ENCODE data around the gene MKX.

The MKX gene

DNA sequence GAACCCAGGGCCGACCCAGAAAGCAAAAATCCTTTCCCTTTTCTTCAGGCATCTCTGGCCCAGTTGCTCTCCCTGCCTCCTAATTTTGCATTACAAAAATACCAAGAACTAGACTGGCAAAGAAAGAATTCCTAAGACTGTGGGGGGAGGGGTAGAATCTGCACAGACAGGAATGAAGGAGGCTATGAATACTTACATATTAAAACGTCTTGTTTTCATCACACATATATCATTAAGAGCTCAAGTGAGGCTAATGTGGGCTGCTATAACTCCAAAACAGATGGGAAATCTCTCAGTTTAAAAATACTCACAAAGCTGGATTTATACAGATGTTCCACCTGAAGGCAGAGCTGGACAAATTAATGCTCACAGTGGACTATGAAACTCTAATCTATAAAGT lies 29.2 kb upstream of the MKX start:
- DNase-seq (ENCODE audit: low read depth, low spot score): no peak
- TF ChIP-seq, protein P1, sequence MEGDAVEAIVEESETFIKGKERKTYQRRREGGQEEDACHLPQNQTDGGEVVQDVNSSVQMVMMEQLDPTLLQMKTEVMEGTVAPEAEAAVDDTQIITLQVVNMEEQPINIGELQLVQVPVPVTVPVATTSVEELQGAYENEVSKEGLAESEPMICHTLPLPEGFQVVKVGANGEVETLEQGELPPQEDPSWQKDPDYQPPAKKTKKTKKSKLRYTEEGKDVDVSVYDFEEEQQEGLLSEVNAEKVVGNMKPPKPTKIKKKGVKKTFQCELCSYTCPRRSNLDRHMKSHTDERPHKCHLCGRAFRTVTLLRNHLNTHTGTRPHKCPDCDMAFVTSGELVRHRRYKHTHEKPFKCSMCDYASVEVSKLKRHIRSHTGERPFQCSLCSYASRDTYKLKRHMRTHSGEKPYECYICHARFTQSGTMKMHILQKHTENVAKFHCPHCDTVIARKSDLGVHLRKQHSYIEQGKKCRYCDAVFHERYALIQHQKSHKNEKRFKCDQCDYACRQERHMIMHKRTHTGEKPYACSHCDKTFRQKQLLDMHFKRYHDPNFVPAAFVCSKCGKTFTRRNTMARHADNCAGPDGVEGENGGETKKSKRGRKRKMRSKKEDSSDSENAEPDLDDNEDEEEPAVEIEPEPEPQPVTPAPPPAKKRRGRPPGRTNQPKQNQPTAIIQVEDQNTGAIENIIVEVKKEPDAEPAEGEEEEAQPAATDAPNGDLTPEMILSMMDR (IDR thresholded peaks at IDR 0.05; ENCODE audit: low read depth, low read length): no peak
- no peak overlapping the region for H3K4me3 ChIP-seq (ENCODE audit: low read depth, low read length)
- in situ Hi-C loops (cut with HindIII; ENCODE audit: low sequenced_read_pairs): no loop called here

DNA sequence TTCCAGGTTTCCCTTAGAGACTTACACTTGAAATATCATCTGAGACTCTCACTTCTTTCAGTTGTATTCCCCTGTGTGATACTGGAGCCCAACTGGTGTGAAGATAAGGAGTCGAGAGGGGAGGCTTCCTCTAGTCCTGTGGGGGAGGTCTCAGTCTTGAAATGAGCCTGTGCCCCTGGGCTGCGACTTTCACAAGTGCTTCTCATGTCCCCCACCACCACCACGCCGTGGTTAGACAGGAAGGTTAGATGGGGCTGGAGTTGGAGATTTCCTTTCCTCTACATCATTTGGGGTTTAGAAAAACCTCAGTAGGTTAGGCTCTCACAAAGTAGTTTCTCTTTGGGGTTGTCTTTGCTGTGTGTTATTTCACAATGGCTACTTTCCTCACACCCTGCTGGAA lies 25.6 kb upstream of the MKX start:
- TF ChIP-seq, protein P1 (IDR thresholded peaks at IDR 0.05; ENCODE audit: low read depth, low read length): no peak
- no peak for DNase-seq (ENCODE audit: low read depth, low spot score)
- no peak overlapping the region for H3K4me3 ChIP-seq (ENCODE audit: low read depth, low read length)
- in situ Hi-C loops (cut with HindIII; ENCODE audit: low sequenced_read_pairs): no loop called here

DNA sequence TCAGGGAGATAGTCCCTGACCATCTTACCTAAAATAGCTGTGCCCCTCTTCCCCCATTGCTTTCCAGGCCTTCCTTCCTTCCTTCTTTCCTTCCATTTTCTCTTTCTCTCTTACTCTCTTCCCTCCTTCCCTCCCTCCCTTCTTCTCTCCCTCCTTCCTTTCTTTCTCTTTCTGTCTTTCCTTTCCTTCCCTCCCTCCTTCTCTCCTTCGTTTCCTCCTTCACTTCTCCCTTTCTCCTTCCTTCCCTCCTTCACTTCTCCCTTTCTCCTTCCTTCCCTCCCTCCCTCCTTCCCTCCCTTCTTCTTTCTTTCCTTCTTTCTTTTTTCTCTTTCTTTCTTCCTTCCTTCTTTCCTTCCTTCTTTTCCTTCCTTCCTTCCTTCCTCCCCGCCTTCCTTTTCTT lies 24.6 kb upstream of the MKX start:
- TF ChIP-seq, protein P1 (IDR thresholded peaks at IDR 0.05; ENCODE audit: low read depth, low read length): no peak
- in situ Hi-C loops (cut with HindIII; ENCODE audit: low sequenced_read_pairs): no loop called here
- no peak overlapping the region for H3K4me3 ChIP-seq (ENCODE audit: low read depth, low read length)
- no peak for DNase-seq (ENCODE audit: low read depth, low spot score)

DNA sequence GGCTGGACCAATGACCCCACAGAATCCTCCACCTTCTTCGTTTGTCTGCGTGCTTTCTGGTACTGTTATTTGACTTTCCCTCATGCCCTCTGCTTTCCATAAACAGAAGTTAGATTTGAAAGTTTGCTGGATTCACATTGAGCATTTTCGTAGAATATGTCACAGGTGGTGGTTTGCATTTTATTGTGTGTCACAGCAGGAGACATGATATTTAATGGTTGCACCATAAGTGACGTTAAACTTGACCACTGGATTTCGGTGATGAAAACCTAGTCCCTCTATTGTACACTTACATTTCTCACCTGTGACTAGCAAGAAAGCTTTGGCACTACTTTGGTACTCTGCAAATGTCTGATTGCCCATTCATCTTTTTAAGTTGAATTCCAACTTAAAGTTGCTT lies 15.2 kb upstream of the MKX start:
- DNase-seq (ENCODE audit: low read depth, low spot score): no peak
- in situ Hi-C loops (cut with HindIII; ENCODE audit: low sequenced_read_pairs): no loop called here
- TF ChIP-seq, protein P1 (IDR thresholded peaks at IDR 0.05; ENCODE audit: low read depth, low read length): no peak

DNA sequence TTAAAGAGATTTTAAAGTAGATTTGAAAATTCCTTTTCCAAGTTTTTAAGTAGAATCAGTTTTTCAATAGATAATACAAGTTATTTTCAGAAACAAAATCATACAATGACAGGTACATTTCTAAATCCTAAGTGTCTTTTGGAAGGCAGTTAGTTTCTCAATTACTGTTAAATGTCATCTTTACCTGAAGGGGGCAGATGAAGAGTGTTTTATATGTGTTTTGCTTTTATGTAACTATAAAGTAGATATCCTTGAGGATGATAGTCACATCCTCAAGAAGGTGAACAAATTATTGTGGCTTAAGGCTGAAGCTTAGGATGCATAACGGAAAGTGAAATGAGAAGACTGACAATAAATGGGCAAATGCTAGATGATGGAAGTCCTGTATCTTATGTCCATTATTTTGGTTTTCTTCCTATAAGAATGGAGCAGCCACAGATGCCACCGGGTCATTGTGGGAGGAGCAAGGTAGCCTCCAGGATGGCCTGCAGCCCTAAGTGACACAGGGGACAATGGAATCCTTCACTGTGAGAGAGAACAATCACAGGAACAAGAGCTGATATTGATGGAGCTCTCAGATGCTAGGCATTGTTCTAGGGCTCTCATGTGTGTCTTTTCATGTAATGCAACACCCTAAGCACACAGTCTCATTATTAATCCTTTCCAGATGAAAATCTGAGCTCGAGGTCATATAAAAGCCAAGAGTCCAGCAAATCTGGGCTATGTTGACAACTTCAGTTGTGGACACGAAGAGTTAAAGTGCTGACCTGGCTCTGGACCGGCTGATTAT lies 14.1 kb upstream of the MKX start:
- H3K4me3 ChIP-seq (ENCODE audit: low read depth, low read length): no peak overlapping the region
- DNase-seq (ENCODE audit: low read depth, low spot score): no peak
- TF ChIP-seq, protein P1 (IDR thresholded peaks at IDR 0.05; ENCODE audit: low read depth, low read length): no peak
- in situ Hi-C loops (cut with HindIII; ENCODE audit: low sequenced_read_pairs): no loop called here

More for the DNA sequence above, 15.2 kb upstream of the MKX start:
- H3K4me3 ChIP-seq (ENCODE audit: low read depth, low read length): no peak overlapping the region

DNA sequence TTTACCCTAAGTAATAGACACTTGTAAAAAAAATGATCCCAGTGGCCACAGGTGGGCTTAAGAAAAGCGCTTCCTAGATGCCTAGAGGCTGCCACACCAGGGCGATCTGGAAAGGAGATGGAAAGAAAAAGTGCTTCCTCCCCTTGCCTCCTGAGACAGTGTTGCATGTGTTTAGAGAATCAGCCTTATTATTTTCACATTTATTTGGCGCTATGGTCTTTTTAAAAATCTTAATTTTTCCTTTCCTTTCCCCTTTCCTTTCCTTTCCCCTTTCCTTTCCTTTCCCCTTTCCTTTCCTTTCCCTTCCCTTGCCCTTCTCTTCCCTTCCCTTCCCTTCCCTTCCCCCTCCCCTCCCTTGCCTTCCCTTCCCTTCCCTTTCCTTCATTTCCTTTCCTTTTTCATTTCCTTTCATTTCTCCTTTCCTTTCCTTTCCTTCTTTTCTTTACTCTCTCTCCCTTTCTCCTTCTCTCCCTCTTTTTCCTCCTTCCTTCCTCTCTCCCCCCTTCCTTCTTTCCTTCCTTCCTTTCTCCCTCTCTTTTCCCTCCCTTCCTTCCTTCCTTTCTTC lies 7.1 kb upstream of the MKX start:
- no peak for DNase-seq (ENCODE audit: low read depth, low spot score)
- in situ Hi-C loops (cut with HindIII; ENCODE audit: low sequenced_read_pairs): no loop called here

More for the DNA sequence above, 7.1 kb upstream of the MKX start:
- TF ChIP-seq, protein P1 (IDR thresholded peaks at IDR 0.05; ENCODE audit: low read depth, low read length): no peak
- H3K4me3 ChIP-seq (ENCODE audit: low read depth, low read length): no peak overlapping the region
